GM18526 (cell line): Measurements from ENCODE around the gene PALM3.
A peak's percentile ranks its signal among the peaks of the same experiment; 100 is the strongest.

Experiments
- POLR2A ChIP-seq: IDR thresholded peaks from 3 replicates; pipeline ENCODE4 v1.6.1; 2011; ENCODE audit not compliant: insufficient read length; ENCODE audit errors: extremely low read depth

Gene PALM3

DNA sequence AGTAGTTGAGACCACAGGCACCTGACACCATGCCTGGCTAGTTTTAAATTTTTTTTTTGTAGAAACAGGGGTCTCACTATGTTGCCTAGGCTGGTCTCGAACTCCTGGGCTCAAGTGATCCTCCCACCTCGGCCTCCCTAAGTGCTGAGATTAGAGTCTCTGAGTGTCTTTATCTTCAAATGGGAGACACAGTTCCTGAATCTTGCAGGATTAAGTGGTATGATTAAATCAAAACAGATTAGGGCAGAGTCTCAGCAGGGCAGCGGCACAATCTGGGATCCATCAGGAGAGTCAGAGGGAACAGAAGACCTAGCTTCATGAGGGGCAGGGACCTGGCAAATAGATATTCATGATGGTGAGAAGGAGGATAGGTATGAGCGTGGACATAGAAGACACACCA is 33.0 kb downstream of the PALM3 start:
- TF ChIP-seq POLR2A = no peak

DNA sequence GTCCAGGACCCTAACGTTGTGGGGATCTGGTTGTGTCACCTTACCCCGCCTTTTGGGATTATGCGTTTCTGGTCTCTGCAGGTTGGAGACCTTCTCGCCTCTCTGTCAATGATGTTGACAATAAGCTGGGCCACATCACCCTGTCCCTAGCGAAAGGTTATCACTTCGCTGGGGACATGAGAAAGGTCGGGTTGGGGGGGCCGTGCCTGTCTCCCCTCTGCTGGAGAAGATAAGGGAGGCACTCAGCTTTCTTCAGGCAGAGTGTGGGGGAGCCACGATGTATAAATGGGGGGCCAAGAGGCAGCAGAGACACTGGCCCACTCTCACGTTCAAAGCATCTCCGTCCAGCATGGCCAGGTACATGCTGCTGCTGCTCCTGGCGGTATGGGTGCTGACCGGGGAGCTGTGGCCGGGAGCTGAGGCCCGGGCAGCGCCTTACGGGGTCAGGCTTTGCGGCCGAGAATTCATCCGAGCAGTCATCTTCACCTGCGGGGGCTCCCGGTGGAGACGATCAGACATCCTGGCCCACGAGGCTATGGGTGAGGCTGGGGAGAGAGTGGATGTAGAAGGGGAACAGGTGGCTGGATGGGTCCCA is 33.9 kb downstream of the PALM3 start, which contains the start of gene RLN3:
Gene RLN3 (plus strand): TSS at position 293 of the 595 bp plus-strand sequence. CDS start 57 bp downstream, at position 350.
- no peak for TF ChIP-seq POLR2A

DNA sequence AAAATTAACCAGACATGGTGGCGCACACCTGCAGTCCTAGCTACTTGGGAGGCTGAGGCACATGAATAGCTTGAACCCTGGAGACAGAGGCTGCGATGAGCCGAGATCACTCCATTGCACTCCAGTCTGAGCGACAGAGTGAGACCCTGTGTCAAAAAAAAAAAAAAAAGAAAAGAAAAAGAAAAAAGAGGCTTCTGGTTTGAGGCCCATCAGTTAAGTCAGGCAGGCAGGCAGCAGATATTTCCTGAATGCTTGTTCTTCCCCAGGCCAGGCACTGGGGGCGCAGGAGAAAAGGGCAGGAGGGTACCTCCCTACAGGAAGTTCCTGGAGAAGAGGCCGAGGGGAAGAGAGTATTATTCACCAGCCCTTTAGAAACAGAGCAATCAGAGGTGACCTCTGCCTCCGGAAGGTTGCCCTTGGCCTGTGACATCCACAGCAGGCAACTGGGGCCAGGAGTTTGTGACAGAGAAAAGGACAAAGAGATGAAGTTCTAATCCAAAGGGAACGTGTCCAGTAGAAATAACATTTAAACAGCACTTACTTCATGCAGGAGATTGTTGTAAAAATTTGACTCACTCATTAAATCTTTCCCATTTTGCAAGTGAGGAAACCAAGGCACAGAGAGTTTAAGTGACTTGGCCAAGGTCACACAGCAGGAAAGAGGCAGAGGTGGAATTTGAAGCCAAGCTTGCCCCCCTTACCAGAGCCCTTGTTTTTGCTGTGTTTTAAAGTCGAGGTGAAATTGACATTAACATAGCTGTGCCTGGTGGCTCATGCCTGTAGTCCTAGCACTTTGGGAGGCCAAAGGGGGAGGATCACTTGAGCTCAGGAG is 38.3 kb downstream of the PALM3 start:
- no peak for TF ChIP-seq POLR2A

DNA sequence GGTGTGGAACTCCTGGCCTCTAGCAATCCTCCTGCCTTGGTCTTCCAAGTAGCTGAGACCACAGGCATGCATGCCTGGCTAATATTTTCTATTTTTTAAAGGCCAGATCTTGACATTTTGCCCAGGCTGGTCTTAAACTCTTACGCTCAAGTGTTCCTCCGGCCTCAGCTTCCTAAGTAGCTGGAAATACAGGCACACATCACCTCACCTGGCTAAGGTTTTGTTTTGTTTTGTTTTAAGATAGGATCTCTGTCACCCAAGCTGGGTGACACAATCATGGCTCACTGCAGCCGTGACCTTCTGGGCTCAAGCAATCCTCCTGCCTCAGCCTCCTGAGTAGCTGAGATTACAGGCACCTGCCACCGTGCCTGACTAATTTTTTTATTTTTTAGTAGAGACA is 39.4 kb downstream of the PALM3 start:
- no peak for TF ChIP-seq POLR2A

DNA sequence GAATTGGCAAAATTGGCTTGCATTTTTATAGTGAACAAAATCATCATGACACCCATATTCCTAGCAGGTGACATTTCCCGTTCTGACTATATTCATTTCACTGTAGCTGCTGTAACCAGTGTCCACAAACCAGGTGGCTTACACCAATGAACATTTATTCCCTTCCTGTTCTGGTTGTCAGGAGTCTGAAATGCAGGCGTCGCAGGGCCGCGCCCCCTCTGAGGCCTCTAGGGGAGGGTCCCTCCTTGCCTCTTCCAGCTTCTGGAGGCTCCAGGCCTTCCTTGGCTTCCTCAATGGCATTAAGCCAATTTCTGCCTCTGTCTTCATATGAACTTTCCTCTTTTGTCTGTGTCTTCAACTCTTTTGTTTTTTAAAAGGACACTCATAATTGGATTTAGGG is 40.4 kb downstream of the PALM3 start:
- no peak for TF ChIP-seq POLR2A

DNA sequence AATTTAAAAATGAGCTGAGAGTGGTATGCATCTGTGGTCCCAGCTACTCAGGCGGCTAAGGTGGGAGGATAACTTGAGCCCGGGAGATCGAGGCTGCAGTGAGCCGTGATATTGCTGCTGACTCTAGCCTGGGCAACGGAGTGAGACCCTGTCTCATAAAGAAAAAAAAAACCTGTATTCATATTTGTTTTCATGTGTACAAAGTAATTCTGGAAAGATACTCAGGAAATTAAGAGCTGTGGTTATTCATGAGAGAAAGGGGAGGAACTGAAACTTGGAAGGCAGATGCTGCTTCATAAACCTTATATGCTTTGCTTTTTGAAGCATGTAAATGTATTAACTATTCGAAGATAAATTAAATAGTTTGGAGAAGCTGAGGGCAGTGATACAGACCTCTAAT is 42.8 kb downstream of the PALM3 start:
- TF ChIP-seq POLR2A = no peak

DNA sequence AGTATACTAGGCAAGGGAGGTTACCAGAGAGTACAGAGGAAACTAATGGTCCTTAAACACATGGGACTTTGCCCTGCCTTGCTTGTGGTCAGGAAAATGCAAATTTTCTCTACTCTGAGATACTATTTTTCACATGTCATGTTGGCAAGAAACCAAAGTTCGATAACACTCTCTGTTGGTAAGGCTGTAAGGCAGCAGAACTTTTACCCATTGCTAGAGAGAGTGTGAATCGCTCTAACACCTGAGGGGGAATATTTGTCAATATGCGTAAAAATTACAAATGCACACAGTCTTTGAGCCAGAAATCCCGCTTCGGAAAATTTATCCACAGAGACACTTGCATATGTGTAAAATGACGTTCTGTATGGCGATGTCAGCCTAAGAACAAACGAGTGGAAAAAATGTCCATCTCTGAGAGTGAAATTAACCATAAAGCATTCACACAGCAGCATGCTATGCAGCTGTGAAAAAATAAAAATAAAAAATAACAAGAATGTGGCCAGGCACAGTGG is 46.3 kb downstream of the PALM3 start:
- no peak for TF ChIP-seq POLR2A

DNA sequence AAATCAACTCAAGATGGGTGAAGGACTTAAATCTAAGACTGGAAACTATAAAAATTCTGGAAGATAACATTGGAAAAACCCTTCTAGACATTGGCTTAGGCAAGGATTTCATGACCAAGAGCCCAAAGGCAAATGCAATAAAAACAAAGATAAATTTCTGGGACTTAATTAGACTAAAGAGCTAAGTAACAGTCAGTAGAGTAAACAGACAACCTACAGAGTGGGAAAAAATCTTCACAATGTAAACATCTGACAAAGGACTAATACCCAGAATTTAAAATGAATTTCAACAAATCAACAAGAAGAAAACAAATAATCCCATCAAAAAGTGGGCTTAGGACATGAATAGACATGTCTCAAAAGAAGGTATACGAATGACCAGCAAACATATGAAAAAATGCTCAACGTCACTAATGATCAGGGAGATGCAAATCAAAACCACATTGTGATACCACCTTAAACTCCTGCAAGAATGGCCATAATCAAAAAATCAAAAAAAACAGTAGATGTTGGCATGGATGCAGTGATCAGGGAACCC is 49.4 kb downstream of the PALM3 start:
- TF ChIP-seq POLR2A = no peak

DNA sequence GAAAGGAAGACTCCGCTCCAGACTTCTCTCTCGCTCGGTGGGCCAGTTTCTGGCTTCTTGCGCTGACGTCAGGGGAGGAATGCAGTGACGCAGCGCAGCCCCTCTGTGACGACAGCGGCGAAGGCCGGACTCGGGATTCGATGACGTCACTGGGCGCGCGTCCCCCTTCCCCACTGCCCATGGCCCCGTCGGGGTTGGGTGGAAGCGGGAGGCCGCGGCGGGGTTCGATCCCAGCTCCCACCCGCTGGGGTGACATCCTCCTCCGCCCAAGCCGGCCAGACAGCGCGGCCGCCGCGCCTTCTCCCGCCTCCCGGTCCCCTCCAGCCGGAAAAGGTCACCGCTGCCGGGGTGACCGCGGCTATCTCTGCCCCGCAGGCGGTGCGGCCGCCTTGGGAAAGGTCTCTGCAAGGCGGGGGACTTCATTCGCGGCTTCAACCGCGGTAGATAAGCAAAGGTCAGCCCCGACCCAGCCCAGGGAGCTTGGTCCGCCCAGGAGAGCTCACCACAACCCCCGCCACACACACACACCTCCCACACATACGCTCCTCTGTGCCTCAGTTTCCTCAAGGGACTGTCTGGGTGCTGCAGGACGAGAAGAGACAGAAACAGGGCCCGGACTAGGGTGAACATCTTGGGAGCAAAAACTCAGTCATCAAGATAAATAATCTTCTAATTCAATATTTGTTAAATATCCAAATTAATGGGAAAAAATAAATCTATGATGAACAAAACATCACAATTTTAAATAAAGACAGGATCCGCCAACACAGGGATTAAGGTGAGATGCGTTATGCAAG is 54.9 kb downstream of the PALM3 start:
- TF ChIP-seq POLR2A = peak; percentile 50

DNA sequence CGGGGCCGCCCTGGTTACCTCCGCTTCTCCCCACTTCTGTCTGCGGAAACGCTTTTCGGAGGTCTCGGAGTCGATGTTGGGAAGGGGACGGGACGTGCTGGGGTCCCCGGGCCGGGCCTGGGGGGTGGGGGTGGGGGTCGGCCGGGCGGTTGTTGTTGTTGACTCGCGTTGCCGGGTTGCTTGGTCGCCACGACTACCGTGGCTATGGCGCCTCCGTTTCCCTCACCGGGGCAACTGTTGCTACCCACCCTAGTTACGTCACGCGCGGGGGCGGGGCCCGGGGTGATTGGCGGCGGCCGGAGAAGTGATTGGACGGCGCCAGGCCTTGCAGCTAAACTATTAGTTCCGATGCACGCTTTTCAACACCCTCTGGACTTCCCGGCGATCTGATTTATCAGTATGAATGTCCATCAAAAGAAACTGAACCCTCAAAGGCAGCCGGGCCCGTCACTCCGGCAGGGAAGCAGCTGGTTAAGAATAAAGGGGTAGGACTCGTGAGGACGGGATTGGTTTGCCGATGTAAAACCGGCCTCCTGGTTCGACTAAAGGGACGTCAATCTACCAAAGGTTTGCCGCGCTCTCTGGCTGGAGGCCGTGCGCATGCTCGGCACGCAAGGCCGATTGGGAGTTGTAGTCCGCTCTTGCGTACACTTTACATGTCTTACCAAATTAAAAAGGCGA is 55.7 kb downstream of the PALM3 start, which contains the start of gene RFX1:
Gene RFX1 (minus strand): TSS at position 236 of the 681 bp plus-strand sequence. CDS start 12,477 bp downstream, outside the sequence.
- no peak for TF ChIP-seq POLR2A

DNA sequence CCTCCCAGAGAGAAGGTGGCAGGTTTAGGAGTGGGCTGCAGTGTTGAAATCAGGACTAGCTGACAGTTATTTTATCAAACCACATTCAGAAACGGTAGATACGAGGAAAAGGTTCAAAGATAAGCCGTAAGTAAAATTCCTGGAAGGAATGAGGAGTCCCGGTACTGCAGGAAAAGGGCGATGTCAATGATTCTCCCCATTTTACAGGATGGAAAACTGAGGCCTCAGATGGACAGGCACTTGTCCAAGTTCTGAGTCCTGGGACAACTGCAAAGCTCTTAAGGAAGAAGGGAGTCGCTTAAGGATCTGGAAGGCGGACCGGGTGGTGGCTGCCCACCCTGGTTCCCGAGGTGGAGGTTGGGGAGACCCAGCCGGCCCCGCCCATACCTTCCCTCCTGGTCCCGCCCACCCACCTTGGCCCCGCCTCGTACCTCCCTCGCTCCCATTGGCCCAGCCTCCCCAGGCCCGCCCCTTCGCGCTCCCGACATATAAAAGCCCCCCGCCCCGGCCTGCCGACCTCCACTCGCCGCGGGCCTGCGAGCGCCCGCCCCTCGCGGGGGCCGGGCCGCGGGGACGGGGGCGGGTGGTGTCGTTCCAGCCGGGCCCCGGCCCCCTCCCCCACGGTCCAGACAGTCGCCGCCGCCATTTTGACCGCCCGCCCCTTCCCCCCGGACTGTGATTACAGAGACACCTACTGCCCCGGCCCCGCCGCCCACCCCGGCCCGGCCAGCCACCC is 56.4 kb downstream of the PALM3 start:
- TF ChIP-seq POLR2A = peak; percentile 66

DNA sequence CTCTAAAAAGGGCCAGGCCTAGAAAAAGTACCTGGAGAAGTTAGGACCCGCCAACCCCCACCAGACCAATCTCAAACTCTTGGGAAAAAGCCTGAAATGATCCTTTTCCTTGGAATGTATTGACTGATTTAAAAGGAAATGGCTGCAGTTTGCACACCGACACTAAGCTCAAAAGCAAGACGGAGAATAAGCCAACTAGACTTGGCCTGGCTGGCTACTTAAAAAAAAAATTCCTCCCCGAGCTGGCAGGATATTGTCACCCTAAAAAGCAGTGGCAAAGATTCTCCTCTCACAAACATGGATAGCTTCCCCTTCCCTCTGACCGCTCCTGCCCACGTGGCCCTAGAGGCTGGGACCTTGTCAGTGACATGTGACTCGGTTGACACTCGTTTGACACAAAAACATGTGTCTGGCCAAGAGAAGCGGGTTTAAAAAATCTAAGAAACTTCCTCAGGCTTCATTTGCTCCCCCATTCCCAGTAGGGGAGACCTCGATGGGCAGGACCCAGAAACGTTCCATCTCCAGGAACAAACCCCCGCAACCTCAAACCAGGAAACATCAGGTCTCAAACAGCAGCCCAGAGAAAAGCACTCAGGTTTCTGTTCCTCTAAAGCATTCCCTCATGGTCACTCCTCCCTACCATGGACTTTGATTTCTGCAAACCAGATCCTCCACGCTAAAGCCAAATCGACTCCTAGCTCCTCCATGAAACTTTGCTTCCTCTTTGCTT is 57.1 kb downstream of the PALM3 start:
- no peak for TF ChIP-seq POLR2A
